Mesendoderm (in vitro differentiated cells): ENCODE data around the gene FASN.

Experiments used
- DNase-seq: peaks from one replicate; pipeline ENCODE4 v3.0.0; 2013
- H2AK5ac ChIP-seq: 2 replicates; pipeline ENCODE4 v1.6.1; 2013; ENCODE audit warnings: low read length, inconsistent platforms
- H2BK120ac ChIP-seq: 2 replicates; pipeline ENCODE4 v1.6.1; 2013; ENCODE audit warnings: low read depth, mild to moderate bottlenecking, low read length, moderate library complexity, mixed read lengths
- H2BK15ac ChIP-seq: replicated peaks from 2 replicates; pipeline ENCODE4 v1.6.1; 2013; ENCODE audit warnings: low read depth, mild to moderate bottlenecking, moderate library complexity
- H2BK5ac ChIP-seq: 2 replicates; pipeline ENCODE4 v1.6.1; 2013; ENCODE audit warnings: low read length, inconsistent platforms
- H3K18ac ChIP-seq: 2 replicates; pipeline ENCODE4 v1.6.1; 2013; ENCODE audit warnings: mild to moderate bottlenecking, low read length, mixed read lengths
- H3K23ac ChIP-seq: one replicate; pipeline ENCODE4 v1.6.1; 2013; ENCODE audit warnings: low read length
- H3K27ac ChIP-seq: 2 replicates; pipeline ENCODE4 v1.5.1; 2013; ENCODE audit warnings: low read depth, mild to moderate bottlenecking, inconsistent platforms, low read length, moderate library complexity
- H3K27me3 ChIP-seq: 2 replicates; pipeline ENCODE4 v1.6.1; 2013; ENCODE audit warnings: low read length, control low read depth, mild to moderate bottlenecking, inconsistent platforms; ENCODE audit not compliant: insufficient read depth, poor library complexity
- H3K36me3 ChIP-seq: 2 replicates; pipeline ENCODE4 v1.6.1; 2013; ENCODE audit warnings: low read length, inconsistent platforms; ENCODE audit not compliant: control insufficient read depth, insufficient read depth
- H3K4ac ChIP-seq: one replicate; pipeline ENCODE4 v1.6.1; 2013; ENCODE audit warnings: low read depth, mild to moderate bottlenecking, low read length, moderate library complexity
- H3K4me1 ChIP-seq: 2 replicates; pipeline ENCODE4 v1.6.1; 2013; ENCODE audit warnings: low read depth, low read length, inconsistent platforms; ENCODE audit not compliant: control insufficient read depth
- H3K4me2 ChIP-seq: 2 replicates; pipeline ENCODE4 v1.6.1; 2013; ENCODE audit warnings: low read length
- H3K4me3 ChIP-seq: 2 replicates; pipeline ENCODE4 v1.5.1; 2013; ENCODE audit warnings: mild to moderate bottlenecking, low read length
- H3K56ac ChIP-seq: one replicate; pipeline ENCODE4 v1.6.1; 2013; ENCODE audit warnings: low read length
- H3K79me1 ChIP-seq: 2 replicates; pipeline ENCODE4 v1.6.1; 2013; ENCODE audit warnings: low read length, inconsistent platforms
- H3K79me2 ChIP-seq: 2 replicates; pipeline ENCODE4 v1.6.1; 2013; ENCODE audit warnings: mild to moderate bottlenecking, low read length; ENCODE audit not compliant: control insufficient read depth, insufficient read depth
- H3K9ac ChIP-seq: 2 replicates; pipeline ENCODE4 v1.6.1; 2013; ENCODE audit warnings: low read length, inconsistent platforms
- H4K5ac ChIP-seq: one replicate; pipeline ENCODE4 v1.6.1; 2013; ENCODE audit warnings: low read length
- H4K8ac ChIP-seq: one replicate; pipeline ENCODE4 v1.6.1; 2013; ENCODE audit warnings: low read depth, mild to moderate bottlenecking, control low read depth, low read length, moderate library complexity
- WGBS: extraction: QIAGEN DNeasy Blood & Tissue Kit; methylation state at CpG from one replicate; pipeline ENCODE4 v1.1.7; 2013; ENCODE audit warnings: low lambda C conversion rate, missing lambda C conversion rate; ENCODE audit not compliant: insufficient coverage; ENCODE audit errors: extremely low coverage; 5-methylcytosine and 5-hydroxymethylcytosine counted together

FASN gene

GRCh38 chr17:82078433-82078832 is 19.6 kb downstream of the FASN start:
- no peaks in the 10 kb centered on the region for H3K27me3 ChIP-seq
- no peak overlapping the region for H3K23ac ChIP-seq
- H2BK5ac ChIP-seq = no peak overlapping the region
- H3K56ac ChIP-seq = no peak overlapping the region
- DNase-seq = no peak
- H3K9ac ChIP-seq = no peak overlapping the region
- no peak overlapping the region for H2AK5ac ChIP-seq
- H3K36me3 ChIP-seq = peaks cover 32% of the 10 kb centered on the region
- no peak overlapping the region for H2BK120ac ChIP-seq
- no peak overlapping the region for H4K5ac ChIP-seq
- H3K27ac ChIP-seq = no peak overlapping the region
- no peak overlapping the region for H3K4ac ChIP-seq
- no peak overlapping the region for H3K18ac ChIP-seq
- H2BK15ac ChIP-seq = no peak overlapping the region
- H3K4me2 ChIP-seq = no peak overlapping the region
- WGBS = no CpG with 5 or more reads among the region's 18 CpGs
- H3K4me1 ChIP-seq = no peaks in the 10 kb centered on the region
- no peaks in the 10 kb centered on the region for H3K79me2 ChIP-seq
- H3K4me3 ChIP-seq = no peak overlapping the region
- no peak overlapping the region for H4K8ac ChIP-seq
- peaks cover 2% of the 10 kb centered on the region for H3K79me1 ChIP-seq

DNA sequence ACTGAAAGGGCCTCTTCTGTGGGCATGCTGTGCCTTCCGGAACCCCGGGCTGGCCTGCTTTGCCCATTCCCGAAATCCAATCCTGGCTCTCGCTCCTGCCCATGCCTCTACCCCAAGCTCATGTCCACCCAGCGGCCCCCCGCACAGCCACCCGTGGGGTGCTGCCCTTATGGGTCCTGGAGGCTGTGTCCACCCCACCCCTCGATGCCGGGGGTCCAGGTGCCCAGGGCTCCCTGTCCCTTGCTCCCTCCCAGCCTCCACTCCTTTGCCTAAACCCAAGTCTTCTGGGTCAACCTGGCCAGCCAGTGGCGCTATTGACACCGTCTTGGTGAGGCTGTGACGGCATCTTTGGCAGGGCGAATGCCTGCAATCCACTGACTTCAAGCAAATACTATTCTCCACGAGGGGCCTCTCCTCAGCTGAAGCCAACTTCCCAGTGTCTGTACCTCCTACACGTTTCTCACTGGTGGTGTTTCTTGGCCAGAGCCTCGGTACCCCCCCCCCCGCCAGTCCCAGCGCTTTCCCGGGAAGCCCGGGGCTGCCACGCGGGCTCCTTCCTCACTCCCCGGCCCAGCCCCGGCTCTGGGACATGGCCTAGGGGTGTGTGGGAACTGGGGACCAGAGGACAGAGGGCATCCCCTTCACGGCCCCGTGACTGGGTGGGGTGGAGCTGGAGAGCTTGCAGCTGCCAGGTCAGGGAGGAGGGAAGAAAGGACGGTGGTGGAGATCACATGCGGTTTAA is 20.2 kb downstream of the FASN start:
- H3K4ac ChIP-seq = no peak overlapping the region
- H4K5ac ChIP-seq = no peak overlapping the region
- no peak overlapping the region for H3K56ac ChIP-seq
- H2BK120ac ChIP-seq = no peak overlapping the region
- no peak overlapping the region for H3K18ac ChIP-seq
- no peak overlapping the region for H3K4me3 ChIP-seq
- no peak overlapping the region for H3K23ac ChIP-seq
- H3K27ac ChIP-seq = no peak overlapping the region
- no CpG with 5 or more reads among the region's 28 CpGs for WGBS
- peaks cover 25% of the 10 kb centered on the region for H3K36me3 ChIP-seq
- no peak overlapping the region for H3K4me2 ChIP-seq
- no peak overlapping the region for H2AK5ac ChIP-seq
- H4K8ac ChIP-seq = no peak overlapping the region
- no peaks in the 10 kb centered on the region for H3K79me2 ChIP-seq
- no peaks in the 10 kb centered on the region for H3K4me1 ChIP-seq
- no peaks in the 10 kb centered on the region for H3K27me3 ChIP-seq
- H2BK15ac ChIP-seq = no peak overlapping the region
- DNase-seq = peak; percentile 48
- H3K9ac ChIP-seq = no peak overlapping the region
- H3K79me1 ChIP-seq = no peaks in the 10 kb centered on the region
- no peak overlapping the region for H2BK5ac ChIP-seq

GRCh38 chr17:82076785-82077591 is 21.0 kb downstream of the FASN start:
- H2BK5ac ChIP-seq = no peak overlapping the region
- H3K4me3 ChIP-seq = no peak overlapping the region
- no peaks in the 10 kb centered on the region for H3K79me1 ChIP-seq
- no peaks in the 10 kb centered on the region for H3K4me1 ChIP-seq
- no peak overlapping the region for H3K4me2 ChIP-seq
- no peak overlapping the region for H4K8ac ChIP-seq
- no peak for DNase-seq
- H4K5ac ChIP-seq = no peak overlapping the region
- H2AK5ac ChIP-seq = no peak overlapping the region
- H3K27ac ChIP-seq = peak overlapping the region; percentile 18
- H3K18ac ChIP-seq = no peak overlapping the region
- WGBS = no CpG with 5 or more reads among the region's 21 CpGs
- H3K36me3 ChIP-seq = peaks cover 20% of the 10 kb centered on the region
- no peak overlapping the region for H3K9ac ChIP-seq
- H2BK120ac ChIP-seq = no peak overlapping the region
- H3K23ac ChIP-seq = no peak overlapping the region
- no peak overlapping the region for H3K56ac ChIP-seq
- H3K4ac ChIP-seq = no peak overlapping the region
- no peak overlapping the region for H2BK15ac ChIP-seq
- H3K79me2 ChIP-seq = no peaks in the 10 kb centered on the region
- no peaks in the 10 kb centered on the region for H3K27me3 ChIP-seq

DNA sequence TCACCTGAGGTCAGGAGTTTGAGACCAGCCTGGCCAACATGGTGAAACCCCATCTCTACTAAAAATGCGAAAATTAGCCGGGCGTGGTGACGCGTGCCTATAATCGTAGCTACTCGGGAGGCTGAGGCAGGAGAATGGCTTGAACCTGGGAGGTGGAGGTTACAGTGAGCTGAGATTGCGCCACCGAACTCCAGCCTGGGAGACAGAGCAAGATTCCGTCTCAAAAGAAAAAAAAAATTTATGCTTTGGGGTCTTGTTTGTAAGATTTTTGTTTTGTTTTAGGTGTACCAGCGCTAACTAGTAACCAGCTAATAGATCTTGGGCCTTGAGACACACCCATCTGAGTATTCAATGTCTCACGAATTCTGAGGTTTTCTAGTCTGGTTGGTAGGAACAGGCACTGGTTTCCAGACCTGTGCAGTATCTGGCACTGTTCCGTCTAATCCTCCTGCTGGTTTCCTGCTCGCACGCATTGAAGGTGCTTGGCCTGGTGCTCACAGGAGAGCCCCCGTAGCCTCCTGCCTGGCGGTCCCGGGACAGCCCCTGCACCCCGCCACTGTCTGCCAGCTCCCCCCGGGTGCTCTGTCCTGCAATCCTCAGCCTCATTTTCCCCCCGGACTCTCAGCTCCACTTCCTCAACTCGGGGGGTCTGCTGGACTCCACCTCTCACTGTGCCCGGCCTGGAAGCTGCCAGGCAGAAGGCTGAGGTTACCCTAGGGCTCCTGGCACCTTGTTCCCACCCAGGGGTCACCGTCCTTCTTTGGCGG is 21.8 kb downstream of the FASN start:
- Histone ChIP-seq H2BK120ac (no peak overlapping the region), H3K27me3 (no peaks in the 10 kb centered on the region), H3K23ac (no peak overlapping the region), H4K5ac (no peak overlapping the region), H2BK15ac (no peak overlapping the region), H3K4ac (no peak overlapping the region), H3K18ac (no peak overlapping the region), H3K9ac (no peak overlapping the region), H3K27ac (peak overlapping the region; percentile 18), H2AK5ac (no peak overlapping the region), H3K4me1 (no peaks in the 10 kb centered on the region), H2BK5ac (no peak overlapping the region), H3K4me3 (no peak overlapping the region), H4K8ac (no peak overlapping the region), H3K79me2 (no peaks in the 10 kb centered on the region), H3K56ac (no peak overlapping the region), H3K4me2 (no peak overlapping the region), H3K36me3 (peaks cover 15% of the 10 kb centered on the region), H3K79me1 (no peaks in the 10 kb centered on the region)
- no CpG with 5 or more reads among the region's 25 CpGs for WGBS
- DNase-seq = no peak

DNA sequence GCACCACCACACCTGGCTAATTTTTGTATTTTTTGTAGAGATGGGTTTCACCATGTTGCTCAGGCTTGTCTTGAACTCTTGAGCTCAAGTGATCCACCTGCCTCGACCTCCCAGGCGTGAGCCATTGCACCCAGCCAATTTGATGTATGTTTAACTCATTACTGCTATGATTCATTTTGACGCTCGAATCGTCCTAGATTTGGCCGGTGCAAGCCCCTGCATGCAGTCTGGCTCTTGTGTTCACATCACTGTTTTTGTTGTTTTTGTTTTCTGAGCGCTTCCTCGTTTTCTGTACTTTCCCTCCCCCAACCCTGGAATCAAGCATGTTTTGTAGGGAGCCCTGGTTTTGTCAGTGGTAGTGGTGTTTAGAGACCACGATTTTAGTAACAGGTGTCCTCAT is 24.6 kb downstream of the FASN start:
- Histone ChIP-seq H2BK120ac (no peak overlapping the region), H3K27ac (no peak overlapping the region), H2BK15ac (no peak overlapping the region), H3K79me2 (no peaks in the 10 kb centered on the region), H3K4me2 (no peak overlapping the region), H3K27me3 (no peaks in the 10 kb centered on the region), H2BK5ac (no peak overlapping the region), H3K56ac (no peak overlapping the region), H3K23ac (no peak overlapping the region), H3K9ac (no peak overlapping the region), H3K4me3 (no peak overlapping the region), H3K79me1 (no peaks in the 10 kb centered on the region), H4K5ac (no peak overlapping the region), H3K4me1 (no peaks in the 10 kb centered on the region), H3K4ac (no peak overlapping the region), H2AK5ac (no peak overlapping the region), H3K36me3 (no peaks in the 10 kb centered on the region), H4K8ac (no peak overlapping the region), H3K18ac (no peak overlapping the region)
- DNase-seq = no peak
- WGBS = no CpG with 5 or more reads among the region's 9 CpGs
